GM23248 (cell line): ENCODE results near the gene ADAMTSL1. TPM values are rescaled to one million over a fixed set of nuclear protein-coding genes. Genes with fewer than 3 reads are reported as not detected.

Experiments used
- DNase-seq: peaks from one replicate; pipeline ENCODE4 v3.0.0-alpha.2; 2015
- H2AFZ ChIP-seq: fragments of 200-600 bp; sonication (generic); 2 replicates; pipeline ENCODE4 v1.6.1; 2016; ENCODE audit warnings: antibody characterized with exemption
- H3F3A ChIP-seq: fragments of 200-600 bp; sonication (generic); 2 replicates; pipeline ENCODE4 v1.6.1; 2016; ENCODE audit warnings: mild to moderate bottlenecking, antibody characterized with exemption, mixed run types; ENCODE audit not compliant: insufficient read depth
- H3K27ac ChIP-seq: fragments of 200-600 bp; sonication (generic); 2 replicates; pipeline ENCODE4 v1.5.1; 2016; ENCODE audit warnings: mild to moderate bottlenecking
- H3K27me3 ChIP-seq: fragments of 200-600 bp; sonication (generic); replicated peaks from 2 replicates; pipeline ENCODE4 v1.6.1; 2016; ENCODE audit warnings: mild to moderate bottlenecking; ENCODE audit not compliant: insufficient read depth
- H3K36me3 ChIP-seq: fragments of 200-600 bp; sonication (generic); 2 replicates; pipeline ENCODE4 v1.6.1; 2016; ENCODE audit warnings: low read depth, mild to moderate bottlenecking
- H3K4me1 ChIP-seq: fragments of 200-600 bp; sonication (generic); 2 replicates; pipeline ENCODE4 v1.6.1; 2016; ENCODE audit warnings: mild to moderate bottlenecking; ENCODE audit not compliant: insufficient read depth
- H3K4me2 ChIP-seq: fragments of 200-600 bp; sonication (generic); one replicate; pipeline ENCODE4 v1.6.1; 2016; ENCODE audit warnings: mild to moderate bottlenecking; ENCODE audit not compliant: unreplicated experiment
- H3K4me3 ChIP-seq: fragments of 200-600 bp; sonication (generic); 2 replicates; pipeline ENCODE4 v1.5.1; 2016; ENCODE audit warnings: mild to moderate bottlenecking
- H3K79me2 ChIP-seq: fragments of 200-600 bp; sonication (generic); 2 replicates; pipeline ENCODE4 v1.6.1; 2016; ENCODE audit warnings: mild to moderate bottlenecking; ENCODE audit not compliant: insufficient read depth
- H3K9ac ChIP-seq: fragments of 200-600 bp; sonication (generic); 2 replicates; pipeline ENCODE4 v1.6.1; 2016; ENCODE audit warnings: mild to moderate bottlenecking
- H3K9me2 ChIP-seq: fragments of 200-600 bp; sonication (generic); 2 replicates; pipeline ENCODE4 v1.6.1; 2016; ENCODE audit warnings: mixed run types, mild to moderate bottlenecking, moderate library complexity; ENCODE audit not compliant: insufficient read depth
- H3K9me3 ChIP-seq: fragments of 200-600 bp; sonication (generic); one replicate; pipeline ENCODE4 v1.6.1; 2017; ENCODE audit warnings: low read depth
- H4K20me1 ChIP-seq: fragments of 200-600 bp; sonication (generic); 2 replicates; pipeline ENCODE4 v1.6.0; 2016; ENCODE audit not compliant: insufficient read depth
- EZH2 ChIP-seq: fragments of 200-600 bp; sonication (generic); IDR thresholded peaks from 2 replicates; pipeline ENCODE4 v1.6.1; 2018; ENCODE audit warnings: antibody characterized with exemption, mild to moderate bottlenecking; ENCODE audit not compliant: insufficient read depth, poor library complexity, severe bottlenecking
- EZH2phosphoT487 ChIP-seq: fragments of 200-600 bp; sonication (generic); IDR thresholded peaks from 2 replicates; pipeline ENCODE4 v1.6.1; 2018; ENCODE audit warnings: antibody characterized with exemption, moderate library complexity, mild to moderate bottlenecking, low read depth; ENCODE audit not compliant: insufficient read depth
- WGBS, 2 experiments: methylation state at CpG; one replicate each; pipeline ENCODE4 v1.1.6; 2015 to 2017; ENCODE audit warnings: low lambda C conversion rate in 2 of 2, low coverage in 1 of 2; ENCODE audit errors: missing lambda C conversion rate in 2 of 2; 5-methylcytosine and 5-hydroxymethylcytosine counted together
- in situ Hi-C: fragments of 300-500 bp; cut with MboI; formaldehyde crosslinking; loops from 2 replicates; pipeline ENCODE4 v1.15.0; 2020
- polyA plus RNA-seq: library from polyadenylated mRNA; unstranded; fragments of >200 nt; fragmentation: Nextera tagmentation; extraction: Ambion mirVana; gene quantifications from 2 replicates; pipeline ENCODE4 v1.2.1, GENCODE V29; 2016
- total RNA-seq: library from RNA; depleted of rRNA; stranded (reverse); fragments of >200 nt; shearing (Covaris generic); gene quantifications from 2 replicates; pipeline ENCODE4 v1.2.3, GENCODE V29; 2014

Gene ADAMTSL1
- total and polyA plus RNA-seq, 2 experiments from 2014 or later, result 77.0 to 273 TPM

DNA sequence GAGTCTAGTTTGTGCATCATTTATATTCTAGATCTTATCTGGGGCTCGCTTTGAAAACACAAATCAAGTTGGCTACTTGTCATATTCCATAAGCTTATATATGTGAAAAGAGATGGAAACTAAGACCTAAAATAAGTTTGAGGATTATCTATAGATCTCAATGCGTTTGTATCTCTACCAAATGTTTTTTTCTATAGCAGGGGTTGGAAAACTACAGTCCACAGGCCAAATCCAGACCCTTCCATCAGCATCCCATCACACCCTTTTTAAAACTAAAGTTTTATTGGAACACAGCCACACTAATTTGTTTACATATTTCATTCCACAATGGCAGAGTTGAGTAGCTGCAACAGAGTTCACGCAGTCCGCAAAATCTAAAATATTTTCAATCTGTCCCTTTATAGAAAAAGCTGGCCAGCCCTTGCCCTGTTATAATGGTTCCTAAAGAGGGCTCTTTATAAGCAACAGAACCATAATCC is 230.0 kb downstream of the ADAMTSL1 start:
- TF ChIP-seq EZH2, result no peak
- no peak for TF ChIP-seq EZH2phosphoT487

DNA sequence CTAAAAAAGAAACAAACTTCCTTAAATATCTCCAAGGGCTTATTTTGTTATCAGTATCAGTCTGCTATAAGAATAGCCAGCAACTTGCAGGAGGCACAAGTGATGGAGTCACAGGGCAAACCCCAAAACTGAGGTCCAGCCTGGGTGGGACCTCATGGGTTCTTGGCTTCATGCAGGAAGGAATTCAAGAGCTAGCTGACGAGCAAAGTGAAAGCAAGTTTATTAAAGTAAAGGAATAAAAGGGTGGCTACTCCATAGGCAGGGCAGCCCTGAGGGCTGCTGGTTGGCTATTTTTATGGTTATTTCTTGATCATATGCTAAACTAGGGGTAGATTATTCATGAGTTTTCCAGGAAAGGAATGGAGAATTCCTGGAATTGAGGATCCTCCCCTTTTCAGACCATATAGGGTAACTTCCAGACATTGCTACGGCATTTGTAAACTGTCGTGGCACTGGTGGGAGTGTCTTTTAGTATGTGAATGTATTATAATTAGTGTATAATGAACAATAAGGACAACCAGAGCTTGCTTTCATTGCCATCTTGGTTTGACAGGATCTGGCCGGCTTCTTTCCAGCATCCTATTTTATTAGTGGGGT is 231.9 kb downstream of the ADAMTSL1 start:
- 56 to 58% methylated on average over 4 of the region's 4 CpGs for WGBS, 2 experiments
- Histone ChIP-seq H3F3A (peaks cover 56% of the 10 kb centered on the region), H3K4me3 (no peak overlapping the region), H3K9ac (no peak overlapping the region), H3K79me2 (0 out of 2 replicates have a peak, but pooled peaks cover 8% of the 10 kb centered on the region), H4K20me1 (no peaks in the 10 kb centered on the region), H2AFZ (no peak overlapping the region), H3K36me3 (peaks cover 54% of the 10 kb centered on the region), H3K27me3 (no peaks in the 10 kb centered on the region), H3K4me2 (peak overlapping the region; percentile 13), H3K4me1 (peaks cover 40% of the 10 kb centered on the region), H3K9me3 (no peaks in the 10 kb centered on the region), H3K9me2 (no peaks in the 10 kb centered on the region), H3K27ac (no peak overlapping the region)
- in situ Hi-C loops, result loop anchor here (25.0 kb wide), 1 partner anchor 444 kb away; no protein-coding TSS in a partner anchor
- no peak for DNase-seq
- TF ChIP-seq EZH2, result no peak
- TF ChIP-seq EZH2phosphoT487, result no peak

More for the DNA sequence above, 230.0 kb downstream of the ADAMTSL1 start:
- Histone ChIP-seq H3F3A (peaks cover 41% of the 10 kb centered on the region), H3K79me2 (0 out of 2 replicates have a peak, but pooled peaks cover 8% of the 10 kb centered on the region), H4K20me1 (no peaks in the 10 kb centered on the region), H3K9me2 (no peaks in the 10 kb centered on the region), H3K36me3 (peaks cover 56% of the 10 kb centered on the region), H3K9me3 (no peaks in the 10 kb centered on the region), H3K9ac (no peak overlapping the region), H3K4me1 (peaks cover 20% of the 10 kb centered on the region), H3K4me2 (no peak overlapping the region), H3K4me3 (no peak overlapping the region), H3K27me3 (no peaks in the 10 kb centered on the region), H3K27ac (no peak overlapping the region), H2AFZ (no peak overlapping the region)
- 98 to 100% methylated on average over 4 of the region's 4 CpGs for WGBS, 2 experiments
- DNase-seq, result no peak
- in situ Hi-C loops, result loop anchor here (25.0 kb wide), 1 partner anchor 442 kb away; no protein-coding TSS in a partner anchor

DNA sequence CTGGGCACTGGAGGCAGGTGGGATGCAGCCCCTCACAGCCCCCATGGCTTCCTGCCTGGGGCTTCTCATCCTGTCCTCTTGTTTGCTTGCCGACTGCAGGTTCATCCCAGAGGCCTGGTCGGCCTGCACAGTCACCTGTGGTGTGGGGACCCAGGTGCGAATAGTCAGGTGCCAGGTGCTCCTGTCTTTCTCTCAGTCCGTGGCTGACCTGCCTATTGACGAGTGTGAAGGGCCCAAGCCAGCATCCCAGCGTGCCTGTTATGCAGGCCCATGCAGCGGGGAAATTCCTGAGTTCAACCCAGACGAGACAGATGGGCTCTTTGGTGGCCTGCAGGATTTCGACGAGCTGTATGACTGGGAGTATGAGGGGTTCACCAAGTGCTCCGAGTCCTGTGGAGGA is 232.7 kb downstream of the ADAMTSL1 start:
- 0 out of 2 replicates have a peak, but pooled peaks cover 8% of the 10 kb centered on the region for H3K79me2 ChIP-seq
- no peaks in the 10 kb centered on the region for H3K9me3 ChIP-seq
- H4K20me1 ChIP-seq, result no peaks in the 10 kb centered on the region
- H2AFZ ChIP-seq, result no peak overlapping the region
- peaks cover 41% of the 10 kb centered on the region for H3K4me1 ChIP-seq
- H3K9me2 ChIP-seq, result no peaks in the 10 kb centered on the region
- in situ Hi-C loops, result loop anchor here (25.0 kb wide), 1 partner anchor 444 kb away; no protein-coding TSS in a partner anchor
- H3K4me3 ChIP-seq, result no peak overlapping the region
- H3K27ac ChIP-seq, result no peak overlapping the region
- TF ChIP-seq EZH2phosphoT487 (no peak), EZH2 (no peak)
- H3K27me3 ChIP-seq, result no peaks in the 10 kb centered on the region
- no peak for DNase-seq
- H3F3A ChIP-seq, result peaks cover 53% of the 10 kb centered on the region
- H3K36me3 ChIP-seq, result peaks cover 50% of the 10 kb centered on the region
- 41 to 49% methylated on average over 11 of the region's 11 CpGs for WGBS, 2 experiments
- no peak overlapping the region for H3K9ac ChIP-seq
- no peak overlapping the region for H3K4me2 ChIP-seq

DNA sequence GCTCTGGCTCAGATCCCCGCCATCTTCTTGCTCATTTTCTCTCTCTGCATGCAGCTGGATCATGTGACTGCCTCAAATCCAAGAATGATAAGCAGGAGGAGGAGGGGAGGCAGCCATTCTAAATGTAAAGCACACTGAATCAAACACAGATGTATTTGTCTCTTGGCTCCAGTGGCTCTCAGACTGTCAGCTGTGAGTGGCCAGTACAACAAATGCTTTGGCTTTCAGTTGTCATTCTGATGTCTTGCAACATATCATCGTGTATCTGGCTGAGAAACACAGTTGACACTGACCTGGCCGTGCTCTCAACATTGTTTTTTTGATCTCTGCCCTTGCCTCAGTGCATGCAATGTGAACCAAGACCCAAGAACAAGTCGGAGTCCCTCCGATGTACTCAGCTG is 233.1 kb downstream of the ADAMTSL1 start:
- H3K27ac ChIP-seq, result peak overlapping the region; percentile 38
- no peaks in the 10 kb centered on the region for H3K27me3 ChIP-seq
- TF ChIP-seq EZH2 (no peak), EZH2phosphoT487 (no peak)
- H3K36me3 ChIP-seq, result peaks cover 47% of the 10 kb centered on the region
- H3K79me2 ChIP-seq, result 0 out of 2 replicates have a peak, but pooled peaks cover 8% of the 10 kb centered on the region
- WGBS, 2 experiments, result 10 to 20% methylated on average over 5 of the region's 5 CpGs
- H3K9ac ChIP-seq, result 0 out of 2 replicates have a peak overlapping the region, but pooled peaks have one; percentile 5
- no peak overlapping the region for H3K4me2 ChIP-seq
- H3K4me3 ChIP-seq, result no peak overlapping the region
- H3K9me2 ChIP-seq, result no peaks in the 10 kb centered on the region
- peaks cover 49% of the 10 kb centered on the region for H3F3A ChIP-seq
- in situ Hi-C loops, result loop anchor here (25.0 kb wide), 1 partner anchor 445 kb away; no protein-coding TSS in a partner anchor
- no peak overlapping the region for H2AFZ ChIP-seq
- H4K20me1 ChIP-seq, result no peaks in the 10 kb centered on the region
- H3K9me3 ChIP-seq, result no peaks in the 10 kb centered on the region
- H3K4me1 ChIP-seq, result peaks cover 41% of the 10 kb centered on the region
- peak; percentile 53 for DNase-seq
